Mammary epithelial cell (primary cell): ENCODE measurements around the gene RTL10.

ENCODE experiments used
- CTCF ChIP-seq, 2 donors: IDR thresholded peaks in 1 of 2; conservative IDR thresholded peaks in 1 of 2; 2 replicates each; pipeline ENCODE4 v1.5.1; 2011 to 2012; ENCODE audit warnings: inconsistent platforms in 2 of 2, low read length in 2 of 2, mild to moderate bottlenecking in 2 of 2, control low read depth in 1 of 2, low read depth in 1 of 2; ENCODE audit not compliant: insufficient read depth in 1 of 2; ENCODE audit errors: extremely low read depth in 1 of 2
- EZH2 ChIP-seq: IDR thresholded peaks from 2 replicates; pipeline ENCODE4 v1.6.1; 2012; ENCODE audit warnings: low read length, inconsistent platforms, borderline replicate concordance

GRCh38 chr22:19903031-19903430 is 48.4 kb upstream of the RTL10 start:
- TF ChIP-seq EZH2 (no peak), CTCF (conservative IDR thresholded peaks at IDR 0.05 in 1 of 2, IDR thresholded peaks at IDR 0.05 in 1 of 2; ENCODE audit: extremely low read depth in 1 of 2, insufficient read depth in 1 of 2, low read depth in 1 of 2, low read length in 2 of 2) (no peak)
